Measurements from ENCODE around the gene OTOG.

Gene OTOG

GRCh38 chr11:17517186-17517585 lies 29.9 kb upstream of the OTOG start:
- no peak for DNase-seq (ENCODE audit: extremely low read depth in 1 of 2, low read depth in 1 of 2)

GRCh38 chr11:17518366-17518765 lies 28.7 kb upstream of the OTOG start:
- DNase-seq (ENCODE audit: extremely low read depth in 1 of 2, low read depth in 1 of 2), result no peak

- DNase-seq (ENCODE audit: extremely low read depth in 1 of 2, low read depth in 1 of 2), result no peak
Observed at GRCh38 chr11:17519061-17519885, 27.8 kb upstream of the OTOG start.

- no peak for DNase-seq (ENCODE audit: extremely low read depth in 1 of 2, low read depth in 1 of 2)
Observed at GRCh38 chr11:17521106-17521900, 25.8 kb upstream of the OTOG start.

- DNase-seq (ENCODE audit: extremely low read depth in 1 of 2, low read depth in 1 of 2), result no peak
Observed at GRCh38 chr11:17522655-17523054, 24.4 kb upstream of the OTOG start.

GRCh38 chr11:17524221-17524620 lies 22.8 kb upstream of the OTOG start:
- DNase-seq (ENCODE audit: extremely low read depth in 1 of 2, low read depth in 1 of 2), result no peak

- no peak for DNase-seq (ENCODE audit: extremely low read depth in 1 of 2, low read depth in 1 of 2)
Observed at GRCh38 chr11:17525570-17525969, 21.5 kb upstream of the OTOG start.

- DNase-seq (ENCODE audit: extremely low read depth in 1 of 2, low read depth in 1 of 2), result no peak
Observed at GRCh38 chr11:17526326-17526725, 20.7 kb upstream of the OTOG start.

GRCh38 chr11:17526931-17527627 lies 20.0 kb upstream of the OTOG start:
- DNase-seq (ENCODE audit: extremely low read depth in 1 of 2, low read depth in 1 of 2), result no peak

GRCh38 chr11:17527628-17527995 lies 19.4 kb upstream of the OTOG start:
- DNase-seq (ENCODE audit: extremely low read depth in 1 of 2, low read depth in 1 of 2), result no peak

GRCh38 chr11:17528181-17528691 lies 18.8 kb upstream of the OTOG start:
- DNase-seq (ENCODE audit: extremely low read depth in 1 of 2, low read depth in 1 of 2), result peak; percentile 6 to 14

- no peak for DNase-seq (ENCODE audit: extremely low read depth in 1 of 2, low read depth in 1 of 2)
Observed at GRCh38 chr11:17528906-17529843, 17.9 kb upstream of the OTOG start.

GRCh38 chr11:17529844-17530185 lies 17.2 kb upstream of the OTOG start:
- DNase-seq (ENCODE audit: extremely low read depth in 1 of 2, low read depth in 1 of 2), result no peak

GRCh38 chr11:17531071-17531600 lies 15.9 kb upstream of the OTOG start:
- DNase-seq (ENCODE audit: extremely low read depth in 1 of 2, low read depth in 1 of 2), result no peak

GRCh38 chr11:17531636-17532113 lies 15.4 kb upstream of the OTOG start:
- no peak for DNase-seq (ENCODE audit: extremely low read depth in 1 of 2, low read depth in 1 of 2)

GRCh38 chr11:17532784-17533183 lies 14.3 kb upstream of the OTOG start:
- no peak for DNase-seq (ENCODE audit: extremely low read depth in 1 of 2, low read depth in 1 of 2)

GRCh38 chr11:17533341-17533740 lies 13.7 kb upstream of the OTOG start:
- DNase-seq (ENCODE audit: extremely low read depth in 1 of 2, low read depth in 1 of 2), result no peak

- DNase-seq (ENCODE audit: extremely low read depth in 1 of 2, low read depth in 1 of 2), result no peak
Observed at GRCh38 chr11:17533778-17534415, 13.2 kb upstream of the OTOG start.

- DNase-seq (ENCODE audit: extremely low read depth in 1 of 2, low read depth in 1 of 2), result no peak
Observed at GRCh38 chr11:17535488-17535887, 11.6 kb upstream of the OTOG start.

- no peak for DNase-seq (ENCODE audit: extremely low read depth in 1 of 2, low read depth in 1 of 2)
Observed at GRCh38 chr11:17537261-17537660, 9.8 kb upstream of the OTOG start.

Data from activated CD8-positive, alpha-beta memory T cell treated with anti-CD3 and anti-CD28 coated beads for 1 hour (primary cell).